ENCODE measurements around the gene TBX6. TPM values are rescaled to one million over a fixed set of nuclear protein-coding genes. Genes with fewer than 3 reads are reported as not detected.

The TBX6 gene
- total and polyA plus RNA-seq, 2 donors (not counting 3 experiments of a cell fraction or from before 2014, with no cell fraction given), result 0.40 to 0.60 TPM

DNA sequence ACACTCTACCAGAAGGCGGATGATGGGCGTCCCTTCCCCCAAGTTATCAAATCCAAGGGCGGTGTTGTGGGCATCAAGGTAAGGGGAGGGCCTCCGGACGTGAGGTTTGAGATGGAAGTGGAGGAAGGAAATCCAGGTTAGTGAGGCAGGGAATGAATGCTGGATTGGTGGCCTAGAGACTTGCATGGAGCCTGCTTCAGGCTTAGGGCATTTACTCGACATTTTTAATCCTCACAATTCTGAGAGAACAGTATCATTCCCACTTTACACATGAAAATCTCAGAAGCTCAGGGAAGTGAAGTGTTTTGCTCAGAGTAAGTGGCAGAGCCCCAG is 24.2 kb downstream of the TBX6 start:
- DNase-seq (ENCODE audit: low read depth, low spot score) (no peak), FAIRE-seq (peak; percentile 21)
- Histone ChIP-seq H4K20me1 (replicated peaks; ENCODE audit: control insufficient read depth, extremely low read depth, insufficient read depth, low read length) (no peaks in the 10 kb centered on the region), H3K4me2 (ENCODE audit: insufficient read depth, low read length) (peak overlapping the region; percentile 91), H3K27ac (ENCODE audit: insufficient read depth, low read depth, low read length) (no peak overlapping the region), H3K9me3 (replicated peaks; ENCODE audit: control insufficient read depth, insufficient read depth, low read length) (no peaks in the 10 kb centered on the region), H3K79me2 (ENCODE audit: control insufficient read depth, insufficient read depth, low read length) (peaks cover 46% of the 10 kb centered on the region), H3K27me3 (ENCODE audit: control insufficient read depth in 2 of 2, insufficient read depth in 2 of 2, low read length in 2 of 2) (no peaks in the 10 kb centered on the region), H3K9ac (replicated peaks; ENCODE audit: extremely low read depth, insufficient read depth, low read length) (no peak overlapping the region), H3K4me3 (replicated peaks in 1 of 3; ENCODE audit: insufficient read depth in 1 of 3, low read depth in 1 of 3, low read length in 3 of 3) (peak overlapping the region in 2 of 3 experiments; percentile 7 to 95), H3K9me1 (replicated peaks; ENCODE audit: control insufficient read depth, extremely low read depth, insufficient read depth, low read length) (no peaks in the 10 kb centered on the region), H2AFZ (ENCODE audit: low read depth, low read length) (no peak overlapping the region), H3K4me1 (ENCODE audit: control insufficient read depth, extremely low read depth, insufficient read depth, low read length) (peaks cover 29% of the 10 kb centered on the region), H3K36me3 (ENCODE audit: control insufficient read depth in 2 of 2, extremely low read depth in 1 of 2, insufficient read depth in 2 of 2, low read length in 2 of 2) (peaks cover 24 to 42% of the 10 kb centered on the region in 2 experiments)
- dilution Hi-C loops (cut with MboI; ENCODE audit: extremely low pct_ligation_motif_present, low sequenced_read_pairs), result no loop called here
- BruUV-seq (replicated peaks), result no TSS peak
- no peak for TF ChIP-seq POLR2A (IDR thresholded peaks at IDR 0.05; ENCODE audit: low read depth, low read length)
- POLR2A ChIA-PET, result no interaction called here
- intact Hi-C loops (cut with micrococcal nuclease), result no loop called here
- CTCF ChIA-PET, result interaction anchor here (1.1 to 3.7 kb wide), 4 partner anchors 12 to 44 kb away, joined by 3 to 15 read pairs (median 8); partner anchors contain the start of gene TBX6

GRCh38 chr16:30066761-30067583 is 24.8 kb downstream of the TBX6 start:
- H3K27me3 ChIP-seq (ENCODE audit: control insufficient read depth in 2 of 2, insufficient read depth in 2 of 2, low read length in 2 of 2), result no peaks in the 10 kb centered on the region
- H3K9me1 ChIP-seq (replicated peaks; ENCODE audit: control insufficient read depth, extremely low read depth, insufficient read depth, low read length), result no peaks in the 10 kb centered on the region
- TF ChIP-seq, protein P1, sequence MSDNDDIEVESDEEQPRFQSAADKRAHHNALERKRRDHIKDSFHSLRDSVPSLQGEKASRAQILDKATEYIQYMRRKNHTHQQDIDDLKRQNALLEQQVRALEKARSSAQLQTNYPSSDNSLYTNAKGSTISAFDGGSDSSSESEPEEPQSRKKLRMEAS (IDR thresholded peaks at IDR 0.05; ENCODE audit: insufficient read depth, insufficient read length), result no peak
- TF ChIP-seq, protein P2, sequence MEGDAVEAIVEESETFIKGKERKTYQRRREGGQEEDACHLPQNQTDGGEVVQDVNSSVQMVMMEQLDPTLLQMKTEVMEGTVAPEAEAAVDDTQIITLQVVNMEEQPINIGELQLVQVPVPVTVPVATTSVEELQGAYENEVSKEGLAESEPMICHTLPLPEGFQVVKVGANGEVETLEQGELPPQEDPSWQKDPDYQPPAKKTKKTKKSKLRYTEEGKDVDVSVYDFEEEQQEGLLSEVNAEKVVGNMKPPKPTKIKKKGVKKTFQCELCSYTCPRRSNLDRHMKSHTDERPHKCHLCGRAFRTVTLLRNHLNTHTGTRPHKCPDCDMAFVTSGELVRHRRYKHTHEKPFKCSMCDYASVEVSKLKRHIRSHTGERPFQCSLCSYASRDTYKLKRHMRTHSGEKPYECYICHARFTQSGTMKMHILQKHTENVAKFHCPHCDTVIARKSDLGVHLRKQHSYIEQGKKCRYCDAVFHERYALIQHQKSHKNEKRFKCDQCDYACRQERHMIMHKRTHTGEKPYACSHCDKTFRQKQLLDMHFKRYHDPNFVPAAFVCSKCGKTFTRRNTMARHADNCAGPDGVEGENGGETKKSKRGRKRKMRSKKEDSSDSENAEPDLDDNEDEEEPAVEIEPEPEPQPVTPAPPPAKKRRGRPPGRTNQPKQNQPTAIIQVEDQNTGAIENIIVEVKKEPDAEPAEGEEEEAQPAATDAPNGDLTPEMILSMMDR (IDR thresholded peaks at IDR 0.05; ENCODE audit: extremely low read depth in 1 of 2, insufficient read depth in 1 of 2, low read depth in 1 of 2, low read length in 2 of 2), result no peak
- no peak for TF ChIP-seq EZH2 (IDR thresholded peaks at IDR 0.05; ENCODE audit: borderline replicate concordance, low read depth, low read length, severe bottlenecking)
- no peak for TF ChIP-seq GATA2 (IDR thresholded peaks at IDR 0.05; ENCODE audit: insufficient read depth, insufficient read length, low read depth, low read length)
- no peak for TF ChIP-seq MYC (IDR thresholded peaks at IDR 0.05; ENCODE audit: low read depth, low read length)
- TF ChIP-seq POLR2AphosphoS5 (IDR thresholded peaks at IDR 0.05; ENCODE audit: insufficient read depth, low read depth, low read length), result no peak
- H3K9ac ChIP-seq (replicated peaks; ENCODE audit: extremely low read depth, insufficient read depth, low read length), result peak overlapping the region; percentile 82
- FAIRE-seq, result peak; percentile 26
- dilution Hi-C loops (cut with MboI; ENCODE audit: extremely low pct_ligation_motif_present, low sequenced_read_pairs), result no loop called here
- POLR2A ChIA-PET, result interaction anchor here (0.8 to 2.8 kb wide), 4 partner anchors 9 to 25 kb away, joined by 3 to 21 read pairs (median 11); partner anchors contain the start of gene PPP4C
- no peak overlapping the region for H2AFZ ChIP-seq (ENCODE audit: low read depth, low read length)
- H3K79me2 ChIP-seq (ENCODE audit: control insufficient read depth, insufficient read depth, low read length), result peaks cover 46% of the 10 kb centered on the region
- no peaks in the 10 kb centered on the region for H3K9me3 ChIP-seq (replicated peaks; ENCODE audit: control insufficient read depth, insufficient read depth, low read length)
- H3K4me3 ChIP-seq (replicated peaks in 1 of 3; ENCODE audit: insufficient read depth in 1 of 3, low read depth in 1 of 3, low read length in 3 of 3), result peak overlapping the region; percentile 71 to 95 (median 91)
- peak overlapping the region; percentile 78 for H3K27ac ChIP-seq (ENCODE audit: insufficient read depth, low read depth, low read length)
- H3K4me2 ChIP-seq (ENCODE audit: insufficient read depth, low read length), result peak overlapping the region; percentile 91
- BruUV-seq (replicated peaks), result no TSS peak
- H3K4me1 ChIP-seq (ENCODE audit: control insufficient read depth, extremely low read depth, insufficient read depth, low read length), result peaks cover 29% of the 10 kb centered on the region
- intact Hi-C loops (cut with micrococcal nuclease), result no loop called here
- peaks cover 24 to 39% of the 10 kb centered on the region in 2 experiments for H3K36me3 ChIP-seq (ENCODE audit: control insufficient read depth in 2 of 2, extremely low read depth in 1 of 2, insufficient read depth in 2 of 2, low read length in 2 of 2)
- no peak for DNase-seq (ENCODE audit: low read depth, low spot score)
- CTCF ChIA-PET, result interaction anchor here (1.1 to 4.5 kb wide), 7 partner anchors 11 to 45 kb away, joined by 3 to 53 read pairs (median 9); partner anchors contain the start of gene TBX6
- H4K20me1 ChIP-seq (replicated peaks; ENCODE audit: control insufficient read depth, extremely low read depth, insufficient read depth, low read length), result no peaks in the 10 kb centered on the region
